Progenitor cell of endocrine pancreas (in vitro differentiated cells): ENCODE data around the gene HSPA9. TPM values are rescaled to one million over a fixed set of nuclear protein-coding genes. Genes with fewer than 3 reads are reported as not detected.

Experiments used
- DNase-seq: peaks from one replicate; pipeline ENCODE4 v3.0.0; 2021; ENCODE audit warnings: low spot score; ENCODE audit not compliant: unreplicated experiment
- H3K27ac Mint-ChIP-seq: 2 replicates; pipeline ENCODE4 v1.8.0; 2021; ENCODE audit warnings: mild to moderate bottlenecking, moderate library complexity, mixed read lengths
- H3K27me3 Mint-ChIP-seq: 2 replicates; pipeline ENCODE4 v1.8.0; 2021; ENCODE audit warnings: mixed read lengths
- H3K36me3 Mint-ChIP-seq: 2 replicates; pipeline ENCODE4 v1.8.0; 2022; ENCODE audit warnings: mixed read lengths; ENCODE audit not compliant: insufficient read depth
- H3K4me1 Mint-ChIP-seq: 2 replicates; pipeline ENCODE4 v1.8.0; 2021; ENCODE audit warnings: low read depth, mixed read lengths
- H3K4me3 Mint-ChIP-seq: 2 replicates; pipeline ENCODE4 v1.8.0; 2021; ENCODE audit warnings: low read depth, mild to moderate bottlenecking, moderate library complexity, mixed read lengths
- H3K9me3 Mint-ChIP-seq: 2 replicates; pipeline ENCODE4 v1.8.0; 2021; ENCODE audit warnings: low read depth, mixed read lengths
- total RNA-seq: library from RNA; stranded (reverse); gene quantifications from 2 replicates; pipeline ENCODE4 v1.2.1, GENCODE V29; 2021
- TF ChIP-seq, protein P1 (sequence below): fragments of 200-600 bp; sonication (generic); IDR thresholded peaks from one replicate; pipeline ENCODE4 v1.5.0; 2021; ENCODE audit warnings: antibody characterized with exemption, mild to moderate bottlenecking; ENCODE audit not compliant: unreplicated experiment

Gene HSPA9
- total RNA-seq, 1 donor from 2014 or later = 174 TPM

DNA sequence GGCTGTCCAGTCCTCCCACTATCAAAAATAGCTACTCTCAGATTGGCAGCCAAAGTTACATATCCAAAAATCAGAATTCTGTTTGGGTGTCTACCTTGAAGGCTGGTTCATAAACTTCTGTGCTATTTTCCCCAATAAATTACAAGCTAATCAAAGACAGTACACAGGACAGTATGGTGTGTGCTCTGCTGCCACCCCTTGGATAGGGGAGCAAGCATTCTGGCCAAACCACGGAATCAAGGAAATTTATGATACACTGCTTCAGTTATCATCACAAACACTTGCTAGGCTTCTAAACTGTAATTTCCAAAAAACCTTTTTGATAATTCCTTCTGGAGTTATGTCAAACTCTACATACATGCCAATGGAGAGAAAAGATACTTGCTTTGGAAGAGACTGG lies 48.0 kb downstream of the HSPA9 start:
- TF ChIP-seq, protein P1, sequence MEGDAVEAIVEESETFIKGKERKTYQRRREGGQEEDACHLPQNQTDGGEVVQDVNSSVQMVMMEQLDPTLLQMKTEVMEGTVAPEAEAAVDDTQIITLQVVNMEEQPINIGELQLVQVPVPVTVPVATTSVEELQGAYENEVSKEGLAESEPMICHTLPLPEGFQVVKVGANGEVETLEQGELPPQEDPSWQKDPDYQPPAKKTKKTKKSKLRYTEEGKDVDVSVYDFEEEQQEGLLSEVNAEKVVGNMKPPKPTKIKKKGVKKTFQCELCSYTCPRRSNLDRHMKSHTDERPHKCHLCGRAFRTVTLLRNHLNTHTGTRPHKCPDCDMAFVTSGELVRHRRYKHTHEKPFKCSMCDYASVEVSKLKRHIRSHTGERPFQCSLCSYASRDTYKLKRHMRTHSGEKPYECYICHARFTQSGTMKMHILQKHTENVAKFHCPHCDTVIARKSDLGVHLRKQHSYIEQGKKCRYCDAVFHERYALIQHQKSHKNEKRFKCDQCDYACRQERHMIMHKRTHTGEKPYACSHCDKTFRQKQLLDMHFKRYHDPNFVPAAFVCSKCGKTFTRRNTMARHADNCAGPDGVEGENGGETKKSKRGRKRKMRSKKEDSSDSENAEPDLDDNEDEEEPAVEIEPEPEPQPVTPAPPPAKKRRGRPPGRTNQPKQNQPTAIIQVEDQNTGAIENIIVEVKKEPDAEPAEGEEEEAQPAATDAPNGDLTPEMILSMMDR = no peak
- H3K27ac Mint-ChIP-seq = peak overlapping the region; percentile 67
- H3K27me3 Mint-ChIP-seq = no peaks in the 10 kb centered on the region
- peaks cover 5% of the 10 kb centered on the region for H3K36me3 Mint-ChIP-seq
- no peaks in the 10 kb centered on the region for H3K9me3 Mint-ChIP-seq
- H3K4me1 Mint-ChIP-seq = peaks cover 21% of the 10 kb centered on the region
- H3K4me3 Mint-ChIP-seq = no peak overlapping the region
- no peak for DNase-seq

DNA sequence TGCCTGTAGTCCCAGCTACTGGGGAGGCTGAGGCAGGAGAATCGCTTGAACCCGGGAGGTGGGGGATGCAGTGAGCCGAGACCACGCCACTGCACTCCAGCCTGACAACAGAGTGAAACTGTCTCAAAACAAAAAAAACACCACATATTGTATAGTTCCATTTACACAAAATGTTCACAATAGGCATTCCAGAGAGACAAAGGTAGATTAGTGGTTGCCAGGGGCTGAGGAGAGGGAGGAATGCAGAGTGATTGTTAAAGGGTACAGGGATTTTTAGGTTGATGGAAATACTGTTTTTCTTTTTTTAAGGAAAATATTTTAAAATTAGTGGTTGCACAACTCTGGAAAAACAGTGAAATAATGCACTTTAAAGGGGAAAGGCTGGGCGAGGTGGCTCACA lies 51.8 kb downstream of the HSPA9 start:
- peak overlapping the region; percentile 94 for H3K27ac Mint-ChIP-seq
- peaks cover 10% of the 10 kb centered on the region for H3K4me1 Mint-ChIP-seq
- TF ChIP-seq, protein P1 = no peak
- H3K9me3 Mint-ChIP-seq = no peaks in the 10 kb centered on the region
- no peaks in the 10 kb centered on the region for H3K27me3 Mint-ChIP-seq
- H3K36me3 Mint-ChIP-seq = peaks cover 7% of the 10 kb centered on the region
- no peak overlapping the region for H3K4me3 Mint-ChIP-seq
- DNase-seq = no peak

DNA sequence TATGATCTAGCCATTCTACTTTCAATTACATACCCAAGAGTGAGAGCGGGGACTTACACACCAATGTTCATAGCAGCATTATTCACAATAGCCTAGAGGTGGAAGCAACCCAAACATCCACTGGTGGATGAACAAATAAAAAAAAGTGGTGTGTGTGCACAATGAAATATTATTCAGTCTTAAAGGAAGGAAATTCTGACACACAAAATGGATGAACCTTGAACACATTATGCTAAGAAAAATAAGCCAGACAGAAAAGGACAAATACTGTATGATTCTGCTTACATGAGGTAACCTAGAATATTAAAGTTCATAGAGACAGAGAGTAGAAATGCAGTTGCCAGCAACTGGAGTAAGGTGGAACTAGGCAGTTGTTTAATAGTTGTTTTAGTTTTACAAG lies 54.2 kb downstream of the HSPA9 start:
- Mint-ChIP-seq H3K4me3 (no peak overlapping the region), H3K36me3 (peaks cover 14% of the 10 kb centered on the region), H3K27ac (peak overlapping the region; percentile 10), H3K4me1 (peaks cover 4% of the 10 kb centered on the region), H3K27me3 (no peaks in the 10 kb centered on the region), H3K9me3 (no peaks in the 10 kb centered on the region)
- TF ChIP-seq, protein P1 = no peak
- no peak for DNase-seq

DNA sequence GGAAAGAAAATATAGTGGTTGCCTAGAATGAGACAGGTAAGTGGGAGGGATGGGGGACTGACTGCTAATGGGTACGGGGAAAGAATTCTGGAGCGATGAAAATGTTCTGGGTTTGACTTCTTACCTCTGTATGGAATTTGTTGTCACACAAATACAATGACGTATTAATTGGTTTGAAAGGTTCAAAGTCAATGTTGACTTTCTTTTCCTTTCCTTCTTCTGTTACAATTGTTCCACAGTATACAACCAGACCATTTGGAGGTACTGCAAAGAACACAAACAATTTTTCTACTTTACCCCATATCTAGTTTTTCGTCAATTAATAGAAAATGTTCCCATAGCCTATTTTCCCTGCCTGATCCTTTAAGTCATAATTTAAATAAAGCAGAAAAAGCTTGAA lies 57.8 kb downstream of the HSPA9 start:
- no peak overlapping the region for H3K4me3 Mint-ChIP-seq
- no peaks in the 10 kb centered on the region for H3K27me3 Mint-ChIP-seq
- H3K4me1 Mint-ChIP-seq = peaks cover 2% of the 10 kb centered on the region
- DNase-seq = no peak
- H3K9me3 Mint-ChIP-seq = no peaks in the 10 kb centered on the region
- TF ChIP-seq, protein P1 = no peak
- H3K27ac Mint-ChIP-seq = peak overlapping the region; percentile 31
- H3K36me3 Mint-ChIP-seq = peaks cover 15% of the 10 kb centered on the region

DNA sequence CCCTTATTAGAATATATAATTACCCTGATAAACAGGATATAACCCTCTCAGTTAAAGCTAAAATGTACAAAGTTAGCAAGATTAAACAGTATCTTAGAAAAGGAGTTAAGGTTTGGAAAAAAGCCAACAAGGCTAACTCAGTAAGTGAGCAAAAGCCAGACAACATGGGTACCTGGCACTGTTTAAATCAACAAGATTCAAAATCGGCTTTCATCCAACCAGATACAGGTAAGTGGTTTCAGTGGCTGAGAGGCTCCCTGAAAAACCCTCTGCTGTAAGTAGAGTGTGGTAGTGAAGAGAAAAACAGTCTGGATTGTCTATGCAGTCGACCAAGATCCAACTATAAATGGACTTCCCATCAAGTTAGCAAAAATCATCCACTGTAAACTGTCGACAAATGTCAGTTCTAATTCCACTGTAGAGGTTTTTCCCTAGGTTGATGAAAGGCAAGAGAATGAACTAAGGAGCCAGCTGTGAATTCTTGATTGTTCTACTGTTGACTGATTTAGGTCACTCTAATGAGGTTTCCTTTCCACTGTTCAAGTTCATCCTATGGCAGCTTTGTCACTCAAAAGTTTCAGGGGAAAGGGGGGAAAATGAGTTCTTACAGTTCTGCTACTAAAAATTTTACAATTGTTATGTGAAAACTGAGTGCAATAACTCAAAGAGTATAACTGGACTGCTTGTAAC lies 59.5 kb downstream of the HSPA9 start:
- TF ChIP-seq, protein P1 = no peak
- Mint-ChIP-seq H3K27me3 (no peaks in the 10 kb centered on the region), H3K4me3 (no peak overlapping the region), H3K4me1 (peaks cover 2% of the 10 kb centered on the region), H3K9me3 (no peaks in the 10 kb centered on the region), H3K27ac (no peak overlapping the region), H3K36me3 (peaks cover 15% of the 10 kb centered on the region)
- no peak for DNase-seq
